A673 (cell line): ENCODE data around the gene NRG3.

ENCODE experiments used
- CTCF ChIP-seq: fragments of 300-800, 200-600 bp; sonication (generic); conservative IDR thresholded peaks from 2 replicates; pipeline ENCODE4 v1.5.1; 2017; ENCODE audit warnings: low read depth, mild to moderate bottlenecking, antibody characterized with exemption, low read length, moderate library complexity, mixed read lengths
- EZH2 ChIP-seq: fragments of 200-600 bp; sonication (generic); IDR thresholded peaks from 2 replicates; pipeline ENCODE4 v1.6.1; 2017; ENCODE audit warnings: borderline replicate concordance, low read depth, mild to moderate bottlenecking, mixed read lengths, antibody characterized with exemption, low read length; ENCODE audit not compliant: poor library complexity, severe bottlenecking

- TF ChIP-seq CTCF (no peak), EZH2 (no peak)
These were observed 103.2 kb downstream of the NRG3 start for GRCh38 chr10:81978238-81978637.
